Measurements from ENCODE around the gene PGM5. TPM values are rescaled to one million over a fixed set of nuclear protein-coding genes. Genes with fewer than 3 reads are reported as not detected.

Gene PGM5
- total RNA-seq, 2 donors from 2014 or later, result 6.5 to 6.9 TPM

DNA sequence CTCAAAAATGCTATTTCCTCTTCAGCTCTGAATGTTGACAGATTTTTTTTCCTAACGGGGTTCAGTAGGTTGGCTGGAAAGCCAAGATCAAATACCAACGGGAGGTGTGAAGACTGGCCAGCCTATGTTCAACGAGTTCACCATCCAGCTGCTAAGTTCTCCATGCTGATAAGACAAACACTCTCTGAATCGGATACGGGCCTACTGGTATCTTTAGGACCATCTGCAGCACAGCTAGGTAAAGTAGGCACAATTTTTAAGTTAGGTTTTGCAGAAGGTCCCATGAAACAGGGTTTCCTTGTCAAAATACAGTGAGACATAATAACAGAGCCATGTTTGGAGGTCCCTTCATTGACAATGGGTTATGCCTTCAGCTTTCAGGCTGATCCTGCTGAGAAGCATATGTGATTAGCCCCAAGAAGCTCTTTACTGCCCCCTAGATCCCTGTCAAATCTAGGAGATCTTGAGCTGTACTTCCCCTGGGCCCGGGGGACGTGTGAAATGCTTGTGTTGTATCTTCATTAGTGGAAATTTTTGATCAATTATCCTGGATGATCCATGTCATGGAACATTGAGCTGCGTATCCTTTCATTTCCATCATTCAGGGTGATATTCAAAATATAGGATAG lies 60.6 kb downstream of the PGM5 start:
- intact Hi-C loops (cut with DNase I), result no loop called here
- no peaks in the 10 kb centered on the region for H3K9me3 ChIP-seq
- H3K4me3 ChIP-seq, result no peak overlapping the region
- H3K27me3 ChIP-seq, result no peaks in the 10 kb centered on the region
- no peak for ATAC-seq
- no peak overlapping the region for H3K27ac ChIP-seq
- no peak for DNase-seq
- no peaks in the 10 kb centered on the region for H3K4me1 ChIP-seq
- no peaks in the 10 kb centered on the region for H3K36me3 ChIP-seq (replicated peaks in 1 of 2; ENCODE audit: insufficient read depth in 1 of 2, low read depth in 2 of 2)
- WGBS, 2 donors, result 38 to 53% methylated on average over 8 of the region's 8 CpGs
- TF ChIP-seq POLR2A (IDR thresholded peaks at IDR 0.05), result no peak
- no peak for TF ChIP-seq CTCF (IDR thresholded peaks at IDR 0.05)

GRCh38 chr9:68417762-68418161 lies 61.4 kb downstream of the PGM5 start:
- Histone ChIP-seq H3K4me3 (no peak overlapping the region), H3K9me3 (no peaks in the 10 kb centered on the region), H3K36me3 (replicated peaks in 1 of 2; ENCODE audit: insufficient read depth in 1 of 2, low read depth in 2 of 2) (no peaks in the 10 kb centered on the region), H3K27ac (no peak overlapping the region), H3K4me1 (no peaks in the 10 kb centered on the region), H3K27me3 (no peaks in the 10 kb centered on the region)
- 72 to 92% methylated on average over 3 of the region's 3 CpGs for WGBS, 2 donors
- intact Hi-C loops (cut with DNase I), result no loop called here
- no peak for TF ChIP-seq CTCF (IDR thresholded peaks at IDR 0.05)
- no peak for TF ChIP-seq POLR2A (IDR thresholded peaks at IDR 0.05)
- ATAC-seq, result no peak
- DNase-seq, result no peak

GRCh38 chr9:68418259-68418845 lies 61.9 kb downstream of the PGM5 start:
- Histone ChIP-seq H3K27me3 (no peaks in the 10 kb centered on the region), H3K36me3 (replicated peaks in 1 of 2; ENCODE audit: insufficient read depth in 1 of 2, low read depth in 2 of 2) (no peaks in the 10 kb centered on the region), H3K9me3 (no peaks in the 10 kb centered on the region), H3K27ac (no peak overlapping the region), H3K4me1 (no peaks in the 10 kb centered on the region), H3K4me3 (no peak overlapping the region)
- TF ChIP-seq CTCF (IDR thresholded peaks at IDR 0.05) (no peak), POLR2A (IDR thresholded peaks at IDR 0.05) (no peak)
- intact Hi-C loops (cut with DNase I), result no loop called here
- WGBS, 2 donors, result 78 to 81% methylated on average over 8 to 11 of the region's 11 CpGs
- ATAC-seq (no peak), DNase-seq (no peak)

GRCh38 chr9:68419901-68420300 lies 63.5 kb downstream of the PGM5 start:
- H3K4me1 ChIP-seq, result no peaks in the 10 kb centered on the region
- H3K4me3 ChIP-seq, result no peak overlapping the region
- intact Hi-C loops (cut with DNase I), result no loop called here
- TF ChIP-seq CTCF (IDR thresholded peaks at IDR 0.05) (no peak), POLR2A (IDR thresholded peaks at IDR 0.05) (no peak)
- H3K9me3 ChIP-seq, result no peaks in the 10 kb centered on the region
- 59 to 70% methylated on average over 3 of the region's 3 CpGs for WGBS, 2 donors
- H3K27me3 ChIP-seq, result no peaks in the 10 kb centered on the region
- H3K27ac ChIP-seq, result no peak overlapping the region
- no peak for ATAC-seq
- no peak for DNase-seq
- no peaks in the 10 kb centered on the region for H3K36me3 ChIP-seq (replicated peaks in 1 of 2; ENCODE audit: insufficient read depth in 1 of 2, low read depth in 2 of 2)

DNA sequence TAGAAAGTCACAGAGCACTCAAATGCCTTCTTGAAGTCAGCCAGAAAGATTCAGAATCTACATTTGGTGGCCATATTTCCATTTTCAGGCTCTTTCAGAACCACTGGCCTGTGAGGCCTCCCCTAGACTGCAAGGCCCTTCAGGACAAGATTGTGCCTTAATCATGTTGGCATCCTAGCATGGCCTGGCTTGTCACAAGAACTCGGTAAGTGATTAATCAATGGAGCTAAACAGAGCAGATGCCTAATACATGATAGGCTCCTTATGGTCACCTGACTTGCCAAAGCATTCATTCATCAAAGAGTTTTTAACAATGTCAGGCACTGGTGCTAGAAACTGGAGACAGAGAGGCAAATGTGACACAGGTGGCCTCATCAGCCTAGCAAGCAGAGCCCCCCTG lies 70.3 kb downstream of the PGM5 start:
- Histone ChIP-seq H3K4me3 (no peak overlapping the region), H3K27me3 (no peaks in the 10 kb centered on the region), H3K9me3 (no peaks in the 10 kb centered on the region), H3K27ac (no peak overlapping the region), H3K36me3 (replicated peaks in 1 of 2; ENCODE audit: insufficient read depth in 1 of 2, low read depth in 2 of 2) (no peaks in the 10 kb centered on the region), H3K4me1 (no peaks in the 10 kb centered on the region)
- TF ChIP-seq POLR2A (IDR thresholded peaks at IDR 0.05) (no peak), CTCF (IDR thresholded peaks at IDR 0.05) (no peak)
- intact Hi-C loops (cut with DNase I), result no loop called here
- WGBS, 2 donors, result 31 to 67% methylated on average over 1 of the region's 1 CpG
- ATAC-seq (no peak), DNase-seq (no peak)
